ENCODE results near the gene OR2AJ1. TPM values are rescaled to one million over a fixed set of nuclear protein-coding genes. Genes with fewer than 3 reads are reported as not detected.

The OR2AJ1 gene
- total and polyA plus RNA-seq, 8 donors = not detected

GRCh38 chr1:247913786-247914185 is 10.9 kb upstream of the OR2AJ1 start:
- Histone ChIP-seq H3K4me1 (no peaks in the 10 kb centered on the region), H3K9me3 (no peaks in the 10 kb centered on the region), H3K27me3 (no peaks in the 10 kb centered on the region), H3K36me3 (no peaks in the 10 kb centered on the region), H3K27ac (no peak overlapping the region), H3K4me3 (no peak overlapping the region)
- DNase-seq (no peak), ATAC-seq (no peak)
- no peak for TF ChIP-seq CTCF (IDR thresholded peaks at IDR 0.05)
- intact Hi-C loops (cut with DNase I) = no loop called here

- Histone ChIP-seq H3K27ac (no peak overlapping the region), H3K9me3 (no peaks in the 10 kb centered on the region), H3K4me1 (no peaks in the 10 kb centered on the region), H3K27me3 (no peaks in the 10 kb centered on the region), H3K4me3 (no peak overlapping the region), H3K36me3 (no peaks in the 10 kb centered on the region)
- DNase-seq = no peak
- no peak for TF ChIP-seq CTCF (IDR thresholded peaks at IDR 0.05)
- intact Hi-C loops (cut with DNase I) = no loop called here
- ATAC-seq = no peak
Measured at GRCh38 chr1:247914941-247915662, 9.6 kb upstream of the OR2AJ1 start.

GRCh38 chr1:247919952-247920351 is 4.7 kb upstream of the OR2AJ1 start, which contains the start of gene OR2T8:
TSS of gene OR2T8 (plus strand) at chr1:247920252. CDS start at chr1:247921018, 766 bp downstream.
- intact Hi-C loops (cut with DNase I) = no loop called here
- ATAC-seq (no peak), DNase-seq (no peak)
- no peaks in the 10 kb centered on the region for H3K9me3 ChIP-seq
- no peaks in the 10 kb centered on the region for H3K36me3 ChIP-seq
- H3K4me1 ChIP-seq = no peaks in the 10 kb centered on the region
- no peak within 1 kb of the TSS for H3K27ac ChIP-seq
- no peak for TF ChIP-seq CTCF (IDR thresholded peaks at IDR 0.05)
- H3K4me3 ChIP-seq = no peak within 1 kb of the TSS
- no peaks in the 10 kb centered on the region for H3K27me3 ChIP-seq

- no peak overlapping the region for H3K4me3 ChIP-seq
- no peak for TF ChIP-seq CTCF (IDR thresholded peaks at IDR 0.05)
- no peaks in the 10 kb centered on the region for H3K27me3 ChIP-seq
- no peak overlapping the region for H3K27ac ChIP-seq
- no peaks in the 10 kb centered on the region for H3K9me3 ChIP-seq
- ATAC-seq = no peak
- intact Hi-C loops (cut with DNase I) = no loop called here
- no peaks in the 10 kb centered on the region for H3K4me1 ChIP-seq
- H3K36me3 ChIP-seq = no peaks in the 10 kb centered on the region
- DNase-seq = no peak
Measured at GRCh38 chr1:247923941-247924340, 748 bp upstream of the OR2AJ1 start.

GRCh38 chr1:247933989-247934388 is 9.3 kb downstream of the OR2AJ1 start:
- Histone ChIP-seq H3K27ac (no peak overlapping the region), H3K9me3 (peaks cover 0 to 14% of the 10 kb centered on the region in 2 donors), H3K4me3 (no peak overlapping the region), H3K4me1 (no peaks in the 10 kb centered on the region), H3K36me3 (no peaks in the 10 kb centered on the region), H3K27me3 (peaks cover 0 to 9% of the 10 kb centered on the region in 2 donors)
- intact Hi-C loops (cut with DNase I) = no loop called here
- DNase-seq = no peak
- no peak for ATAC-seq
- TF ChIP-seq CTCF (IDR thresholded peaks at IDR 0.05) = no peak

Data from left lung (tissue), 10 donors.